KMS-11 (cell line): Measurements from ENCODE around the gene VGLL1.

Source experiments
- H2AFZ ChIP-seq: fragments of 200-600 bp; sonication (generic); 2 replicates; pipeline ENCODE4 v1.6.1; 2016; ENCODE audit warnings: antibody characterized with exemption, mixed run types, low read depth
- H3K27ac ChIP-seq: fragments of 200-600 bp; sonication (generic); 2 replicates; pipeline ENCODE4 v1.6.1; 2016; ENCODE audit warnings: mild to moderate bottlenecking, mixed run types
- H3K27me3 ChIP-seq: fragments of 200-600 bp; sonication (generic); 2 replicates; pipeline ENCODE4 v1.6.1; 2017; ENCODE audit warnings: mild to moderate bottlenecking, low read depth, mixed run types, moderate library complexity; ENCODE audit not compliant: insufficient read depth
- H3K36me3 ChIP-seq: fragments of 200-600 bp; sonication (generic); 2 replicates; pipeline ENCODE4 v1.6.1; 2017; ENCODE audit warnings: mild to moderate bottlenecking, mixed run types; ENCODE audit not compliant: insufficient read depth
- H3K4me1 ChIP-seq: fragments of 200-600 bp; sonication (generic); 2 replicates; pipeline ENCODE4 v1.6.1; 2016; ENCODE audit warnings: mild to moderate bottlenecking, low read depth, mixed run types; ENCODE audit not compliant: poor library complexity, severe bottlenecking
- H3K4me2 ChIP-seq: fragments of 200-600 bp; sonication (generic); 2 replicates; pipeline ENCODE4 v1.7.0; 2016; ENCODE audit warnings: mild to moderate bottlenecking, mixed run types
- H3K4me3 ChIP-seq: fragments of 200-600 bp; sonication (generic); IDR thresholded peaks from 2 replicates; pipeline ENCODE4 v1.6.1; 2017; ENCODE audit warnings: low read depth, low read length, mixed read lengths; ENCODE audit not compliant: insufficient read depth
- H3K79me2 ChIP-seq: fragments of 200-600 bp; sonication (generic); 2 replicates; pipeline ENCODE4 v1.6.1; 2016; ENCODE audit warnings: low read depth, mixed run types; ENCODE audit not compliant: insufficient read depth
- H3K9ac ChIP-seq: fragments of 200-600 bp; sonication (generic); 2 replicates; pipeline ENCODE4 v1.6.1; 2016; ENCODE audit warnings: mild to moderate bottlenecking, mixed run types
- H4K20me1 ChIP-seq: fragments of 200-600 bp; sonication (generic); 2 replicates; pipeline ENCODE4 v1.6.1; 2016; ENCODE audit warnings: mild to moderate bottlenecking, mixed run types; ENCODE audit not compliant: insufficient read depth
- CTCF ChIP-seq: fragments of 200-600 bp; sonication (generic); conservative IDR thresholded peaks from 2 replicates; pipeline ENCODE4 v1.6.1; 2017; ENCODE audit warnings: low read depth, mild to moderate bottlenecking, antibody characterized with exemption, low read length, moderate library complexity, mixed read lengths

VGLL1 gene

GRCh38 chrX:136493011-136493410 is 39.0 kb upstream of the VGLL1 start:
- H3K4me3 ChIP-seq: no peak overlapping the region
- H3K4me2 ChIP-seq: no peak overlapping the region
- no peak for TF ChIP-seq CTCF
- peaks cover 4% of the 10 kb centered on the region for H3K79me2 ChIP-seq
- no peaks in the 10 kb centered on the region for H3K27me3 ChIP-seq
- H3K4me1 ChIP-seq: peaks cover 9% of the 10 kb centered on the region
- no peaks in the 10 kb centered on the region for H4K20me1 ChIP-seq
- no peaks in the 10 kb centered on the region for H3K36me3 ChIP-seq
- no peak overlapping the region for H3K9ac ChIP-seq
- H2AFZ ChIP-seq: no peak overlapping the region
- no peak overlapping the region for H3K27ac ChIP-seq

- peaks cover 22% of the 10 kb centered on the region for H3K4me1 ChIP-seq
- no peak overlapping the region for H3K27ac ChIP-seq
- H3K4me2 ChIP-seq: no peak overlapping the region
- H4K20me1 ChIP-seq: no peaks in the 10 kb centered on the region
- TF ChIP-seq CTCF: no peak
- H3K4me3 ChIP-seq: no peak overlapping the region
- H3K27me3 ChIP-seq: no peaks in the 10 kb centered on the region
- peaks cover 24% of the 10 kb centered on the region for H3K79me2 ChIP-seq
- H2AFZ ChIP-seq: no peak overlapping the region; the same call in 1 of the 2 replicates
- no peaks in the 10 kb centered on the region for H3K36me3 ChIP-seq
- H3K9ac ChIP-seq: no peak overlapping the region
Measured at GRCh38 chrX:136495043-136495442, 37.0 kb upstream of the VGLL1 start.

GRCh38 chrX:136496186-136496763 is 35.7 kb upstream of the VGLL1 start:
- peak overlapping the region; percentile 86 for H3K27ac ChIP-seq

GRCh38 chrX:136496764-136497555 is 35.1 kb upstream of the VGLL1 start:
- Histone ChIP-seq H3K4me3 (no peak overlapping the region), H3K4me1 (peaks cover 22% of the 10 kb centered on the region), H3K4me2 (peak overlapping the region; percentile 97; the same call in 1 of the 2 replicates), H3K27ac (peak overlapping the region; percentile 86), H3K9ac (peak overlapping the region; percentile 76), H3K36me3 (no peaks in the 10 kb centered on the region), H2AFZ (peak overlapping the region; percentile 87), H3K27me3 (no peaks in the 10 kb centered on the region), H3K79me2 (peaks cover 24% of the 10 kb centered on the region), H4K20me1 (no peaks in the 10 kb centered on the region)
- TF ChIP-seq CTCF: no peak

More at GRCh38 chrX:136496186-136496763, 35.7 kb upstream of the VGLL1 start:
- Histone ChIP-seq H3K27me3 (no peaks in the 10 kb centered on the region), H3K36me3 (no peaks in the 10 kb centered on the region), H2AFZ (peak overlapping the region; percentile 87), H3K4me2 (peak overlapping the region; percentile 97), H4K20me1 (no peaks in the 10 kb centered on the region), H3K9ac (peak overlapping the region; percentile 76), H3K4me3 (no peak overlapping the region), H3K79me2 (peaks cover 24% of the 10 kb centered on the region), H3K4me1 (peaks cover 22% of the 10 kb centered on the region)
- TF ChIP-seq CTCF: no peak
